C4-2B (cell line): Measurements from ENCODE around the gene CENPA.

Experiments
- H3K27ac ChIP-seq: fragments of 450-650 bp; 2 replicates; pipeline ENCODE4 v1.5.1; 2017
- ZFX ChIP-seq: fragments of 450-650 bp; IDR thresholded peaks from 2 replicates; pipeline ENCODE4 v1.6.1; 2017
- TF ChIP-seq, protein P1 (sequence below): fragments of 450-650 bp; conservative IDR thresholded peaks from 2 replicates; pipeline ENCODE4 v1.5.1; 2017; ENCODE audit warnings: mild to moderate bottlenecking

The CENPA gene

GRCh38 chr2:26822877-26823276 is 37.0 kb downstream of the CENPA start:
- no peak for TF ChIP-seq ZFX
- TF ChIP-seq, protein P1, sequence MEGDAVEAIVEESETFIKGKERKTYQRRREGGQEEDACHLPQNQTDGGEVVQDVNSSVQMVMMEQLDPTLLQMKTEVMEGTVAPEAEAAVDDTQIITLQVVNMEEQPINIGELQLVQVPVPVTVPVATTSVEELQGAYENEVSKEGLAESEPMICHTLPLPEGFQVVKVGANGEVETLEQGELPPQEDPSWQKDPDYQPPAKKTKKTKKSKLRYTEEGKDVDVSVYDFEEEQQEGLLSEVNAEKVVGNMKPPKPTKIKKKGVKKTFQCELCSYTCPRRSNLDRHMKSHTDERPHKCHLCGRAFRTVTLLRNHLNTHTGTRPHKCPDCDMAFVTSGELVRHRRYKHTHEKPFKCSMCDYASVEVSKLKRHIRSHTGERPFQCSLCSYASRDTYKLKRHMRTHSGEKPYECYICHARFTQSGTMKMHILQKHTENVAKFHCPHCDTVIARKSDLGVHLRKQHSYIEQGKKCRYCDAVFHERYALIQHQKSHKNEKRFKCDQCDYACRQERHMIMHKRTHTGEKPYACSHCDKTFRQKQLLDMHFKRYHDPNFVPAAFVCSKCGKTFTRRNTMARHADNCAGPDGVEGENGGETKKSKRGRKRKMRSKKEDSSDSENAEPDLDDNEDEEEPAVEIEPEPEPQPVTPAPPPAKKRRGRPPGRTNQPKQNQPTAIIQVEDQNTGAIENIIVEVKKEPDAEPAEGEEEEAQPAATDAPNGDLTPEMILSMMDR, result no peak
- no peak overlapping the region for H3K27ac ChIP-seq

DNA sequence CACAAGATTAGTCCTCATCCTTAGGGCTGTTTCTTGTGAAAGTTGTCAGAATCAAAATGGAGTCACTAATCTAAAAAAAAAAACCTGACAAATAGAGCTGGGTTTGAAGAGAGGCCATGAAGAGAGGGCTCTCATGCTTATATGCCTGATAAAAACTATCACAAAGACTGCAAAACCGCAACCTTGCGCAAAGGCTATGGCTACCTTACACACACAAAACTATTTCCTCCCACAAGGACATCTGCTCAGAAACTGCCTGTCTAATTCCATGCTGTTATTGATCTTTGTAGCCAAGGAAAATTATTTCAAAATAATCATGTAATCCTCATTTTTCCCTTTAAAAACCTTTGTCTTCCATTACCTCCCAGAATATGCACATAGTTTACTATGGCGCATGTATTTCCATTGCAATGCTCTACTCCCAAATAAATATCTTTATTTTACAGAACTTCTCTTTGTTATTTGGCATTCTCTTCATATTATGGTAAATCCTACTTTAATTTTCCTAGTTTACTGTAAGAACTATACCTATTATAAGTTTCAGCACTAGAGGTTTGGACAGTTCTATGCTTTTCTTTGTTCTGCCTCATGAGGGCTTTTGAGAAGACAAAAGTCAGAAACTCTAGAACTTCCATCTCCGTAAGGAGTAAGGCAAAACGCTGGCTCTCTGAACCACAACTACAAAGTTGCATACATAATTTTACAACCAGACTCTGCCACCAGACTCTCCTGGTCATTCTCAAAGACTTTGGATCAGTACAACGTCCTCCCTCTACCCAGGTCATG is 52.5 kb downstream of the CENPA start:
- TF ChIP-seq, protein P1, result peak; percentile 8; the same call in 1 of the 2 replicates
- no peak for TF ChIP-seq ZFX
- no peak overlapping the region for H3K27ac ChIP-seq

- TF ChIP-seq, protein P1, result peak; percentile 24
- no peak for TF ChIP-seq ZFX
- no peak overlapping the region for H3K27ac ChIP-seq
These were observed 55.2 kb downstream of the CENPA start for GRCh38 chr2:26840937-26841610.

- no peak for TF ChIP-seq ZFX
- TF ChIP-seq, protein P1, result no peak
These were observed 57.2 kb downstream of the CENPA start for GRCh38 chr2:26843041-26843440.

More at GRCh38 chr2:26843041-26843440, 57.2 kb downstream of the CENPA start:
- no peak overlapping the region for H3K27ac ChIP-seq
